WTC11 (cell line): ENCODE results near the gene ZNF609.

ENCODE experiments used
- CTCF ChIP-seq: fragments of 200-600 bp; IDR thresholded peaks from 2 replicates; pipeline ENCODE4 v1.8.0; 2022; ENCODE audit warnings: antibody characterized with exemption
- FOXJ3 ChIP-seq: sonication (generic); formaldehyde crosslinking; IDR thresholded peaks from 2 replicates; pipeline ENCODE4 v1.9.0; 2021; ENCODE audit warnings: missing genetic modification reagents, mild to moderate bottlenecking, borderline replicate concordance
- FOXK1 ChIP-seq: sonication (generic); formaldehyde crosslinking; IDR thresholded peaks from 2 replicates; pipeline ENCODE4 v1.8.0; 2022; ENCODE audit warnings: mild to moderate bottlenecking, moderate library complexity, missing genetic modification reagents
- MXD4 ChIP-seq: fragments of 250-450 bp; sonication (Bioruptor Pico); IDR thresholded peaks from 2 replicates; pipeline ENCODE4 v1.8.0; 2021; ENCODE audit warnings: mild to moderate bottlenecking, moderate library complexity, borderline replicate concordance
- PRRX2 ChIP-seq: fragments of 250-450 bp; sonication (Bioruptor Pico); IDR thresholded peaks from 2 replicates; pipeline ENCODE4 v1.8.0; 2021; ENCODE audit warnings: mild to moderate bottlenecking
- TCF7 ChIP-seq: sonication (generic); formaldehyde crosslinking; IDR thresholded peaks from 2 replicates; pipeline ENCODE4 v1.8.0; 2022; ENCODE audit warnings: mild to moderate bottlenecking, low read depth, missing genetic modification reagents, moderate library complexity
- ZBTB21 ChIP-seq: sonication (generic); formaldehyde crosslinking; IDR thresholded peaks from 2 replicates; pipeline ENCODE4 v1.8.1; 2023; ENCODE audit warnings: mild to moderate bottlenecking, missing genetic modification reagents, borderline replicate concordance
- ZNF219 ChIP-seq: sonication (generic); formaldehyde crosslinking; IDR thresholded peaks from 2 replicates; pipeline ENCODE4 v1.8.0; 2023; ENCODE audit warnings: missing genetic modification reagents, mild to moderate bottlenecking, borderline replicate concordance
- ZNF281 ChIP-seq: sonication (generic); formaldehyde crosslinking; IDR thresholded peaks from 2 replicates; pipeline ENCODE4 v1.8.0; 2023; ENCODE audit warnings: mild to moderate bottlenecking, missing genetic modification reagents

GRCh38 chr15:64596701-64597476 is 136.5 kb downstream of the ZNF609 start:
- no peak for TF ChIP-seq MXD4 (CRISPR knock-in tag)
- no peak for TF ChIP-seq FOXK1
- TF ChIP-seq ZNF281 (CRISPR knock-in tag): no peak
- no peak for TF ChIP-seq CTCF
- no peak for TF ChIP-seq PRRX2 (CRISPR knock-in tag)
- TF ChIP-seq FOXJ3 (CRISPR knock-in tag): no peak
- TF ChIP-seq ZBTB21 (CRISPR knock-in tag): no peak
- TF ChIP-seq TCF7: no peak
- TF ChIP-seq ZNF219 (CRISPR knock-in tag): no peak
